Measurements from ENCODE around the gene TBC1D26.
"Not testable (repeated sequence)": the region's sequence is repeated elsewhere in the genome, so short reads cannot be mapped to it uniquely, and the experiment has no call there.

TBC1D26 gene

GRCh38 chr17:15738066-15738465, 6.0 kb downstream of the TBC1D26 start:
- TF ChIP-seq CTCF (conservative IDR thresholded peaks at IDR 0.05; ENCODE audit: low read depth, low read length), result no peak
- H3K4me3 ChIP-seq (ENCODE audit: low read depth, low read length), result no peak overlapping the region
- DNase-seq (ENCODE audit: low read depth), result no peak

- H3K4me3 ChIP-seq (ENCODE audit: low read depth, low read length); DNase-seq (ENCODE audit: low read depth): not testable (repeated sequence)
These were observed 7.2 kb downstream of the TBC1D26 start for GRCh38 chr17:15739259-15739658.

GRCh38 chr17:15740041-15740440, 8.0 kb downstream of the TBC1D26 start:
- peak; percentile 14 for TF ChIP-seq CTCF (conservative IDR thresholded peaks at IDR 0.05; ENCODE audit: low read depth, low read length)
- H3K4me3 ChIP-seq (ENCODE audit: low read depth, low read length), result not testable (repeated sequence)
- DNase-seq (ENCODE audit: low read depth), result peak; percentile 10

- TF ChIP-seq CTCF (conservative IDR thresholded peaks at IDR 0.05; ENCODE audit: low read depth, low read length), result no peak
- DNase-seq (ENCODE audit: low read depth), result no peak
- no peak overlapping the region for H3K4me3 ChIP-seq (ENCODE audit: low read depth, low read length)
These were observed 8.6 kb downstream of the TBC1D26 start for GRCh38 chr17:15740570-15741120.

DNA sequence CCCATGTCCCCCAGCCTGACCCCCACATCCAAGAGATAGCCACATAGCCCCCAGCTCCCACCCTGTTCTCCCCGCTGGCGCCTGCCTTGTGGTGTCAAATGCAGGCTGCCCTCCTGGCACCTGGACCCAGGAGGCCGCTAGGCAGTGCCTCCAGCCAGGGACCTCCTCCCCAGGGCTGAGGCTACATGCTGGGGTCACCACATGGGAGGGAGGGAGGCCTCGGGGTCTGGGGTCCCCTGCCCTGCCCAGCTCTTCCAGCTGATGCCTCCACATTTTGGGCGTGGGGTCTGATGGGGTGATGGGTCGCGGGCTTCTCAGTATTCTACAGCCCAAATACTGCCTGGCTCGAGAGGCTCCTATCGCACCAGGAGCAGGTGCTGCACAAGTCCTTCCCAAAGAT, 9.5 kb downstream of the TBC1D26 start:
- no peak for TF ChIP-seq CTCF (conservative IDR thresholded peaks at IDR 0.05; ENCODE audit: low read depth, low read length)
- H3K4me3 ChIP-seq (ENCODE audit: low read depth, low read length), result no peak overlapping the region
- DNase-seq (ENCODE audit: low read depth), result no peak

GRCh38 chr17:15742051-15742795, 10.1 kb downstream of the TBC1D26 start:
- DNase-seq (ENCODE audit: low read depth), result no peak
- no peak for TF ChIP-seq CTCF (conservative IDR thresholded peaks at IDR 0.05; ENCODE audit: low read depth, low read length)

DNA sequence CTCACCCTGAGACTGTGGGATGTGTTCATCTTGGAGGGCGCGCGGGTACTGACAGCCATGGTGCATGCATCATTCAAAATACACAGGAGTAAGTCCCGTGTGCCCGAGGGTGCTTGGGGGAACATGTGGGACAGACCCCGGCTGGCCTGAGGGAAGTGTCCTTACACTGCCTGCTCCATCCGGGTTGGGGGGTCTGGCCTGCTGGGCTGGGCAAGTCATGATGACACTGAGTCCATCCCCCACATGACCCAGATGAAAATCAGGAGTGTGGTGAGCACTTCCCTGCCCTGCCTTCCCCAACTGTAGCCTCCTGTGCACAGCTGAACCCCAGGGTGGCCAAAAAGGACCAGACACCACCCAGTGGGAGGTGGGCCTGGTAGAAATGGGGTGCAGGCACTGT, 10.8 kb downstream of the TBC1D26 start:
- no peak for DNase-seq (ENCODE audit: low read depth)
- no peak overlapping the region for H3K4me3 ChIP-seq (ENCODE audit: low read depth, low read length)
- no peak for TF ChIP-seq CTCF (conservative IDR thresholded peaks at IDR 0.05; ENCODE audit: low read depth, low read length)

More at GRCh38 chr17:15742051-15742795, 10.1 kb downstream of the TBC1D26 start:
- H3K4me3 ChIP-seq (ENCODE audit: low read depth, low read length), result no peak overlapping the region

Data from choroid plexus epithelial cell (primary cell).